Measurements from ENCODE around the gene EGFR.

The EGFR gene

GRCh38 chr7:55060085-55060484 is 41.3 kb downstream of the EGFR start:
- no peak for TF ChIP-seq CTCF (IDR thresholded peaks at IDR 0.05; ENCODE audit: borderline replicate concordance, control extremely low read depth, extremely low read depth, insufficient read depth, missing control alignments)
- DNase-seq (ENCODE audit: low spot score), result no peak
- in situ Hi-C loops (cut with MboI; ENCODE audit: low sequenced_read_pairs, unreplicated experiment), result no loop called here

- in situ Hi-C loops (cut with MboI; ENCODE audit: low sequenced_read_pairs, unreplicated experiment), result no loop called here
- DNase-seq (ENCODE audit: low spot score), result no peak
- TF ChIP-seq CTCF (IDR thresholded peaks at IDR 0.05; ENCODE audit: borderline replicate concordance, control extremely low read depth, extremely low read depth, insufficient read depth, missing control alignments), result no peak
Measured at GRCh38 chr7:55060636-55061022, 41.8 kb downstream of the EGFR start.

GRCh38 chr7:55061726-55062499 is 43.1 kb downstream of the EGFR start:
- no peak for DNase-seq (ENCODE audit: low spot score)
- in situ Hi-C loops (cut with MboI; ENCODE audit: low sequenced_read_pairs, unreplicated experiment), result no loop called here
- no peak for TF ChIP-seq CTCF (IDR thresholded peaks at IDR 0.05; ENCODE audit: borderline replicate concordance, control extremely low read depth, extremely low read depth, insufficient read depth, missing control alignments)

GRCh38 chr7:55063061-55063460 is 44.2 kb downstream of the EGFR start:
- TF ChIP-seq CTCF (IDR thresholded peaks at IDR 0.05; ENCODE audit: borderline replicate concordance, control extremely low read depth, extremely low read depth, insufficient read depth, missing control alignments), result no peak
- in situ Hi-C loops (cut with MboI; ENCODE audit: low sequenced_read_pairs, unreplicated experiment), result no loop called here
- DNase-seq (ENCODE audit: low spot score), result no peak

GRCh38 chr7:55063633-55064032 is 44.8 kb downstream of the EGFR start:
- in situ Hi-C loops (cut with MboI; ENCODE audit: low sequenced_read_pairs, unreplicated experiment), result no loop called here
- no peak for DNase-seq (ENCODE audit: low spot score)
- no peak for TF ChIP-seq CTCF (IDR thresholded peaks at IDR 0.05; ENCODE audit: borderline replicate concordance, control extremely low read depth, extremely low read depth, insufficient read depth, missing control alignments)

- no peak for TF ChIP-seq CTCF (IDR thresholded peaks at IDR 0.05; ENCODE audit: borderline replicate concordance, control extremely low read depth, extremely low read depth, insufficient read depth, missing control alignments)
- in situ Hi-C loops (cut with MboI; ENCODE audit: low sequenced_read_pairs, unreplicated experiment), result no loop called here
- DNase-seq (ENCODE audit: low spot score), result no peak
Measured at GRCh38 chr7:55065079-55065478, 46.3 kb downstream of the EGFR start.

Measured in GM13976 (cell line).